Calu3 (cell line): ENCODE measurements around the gene PARD6B. TPM values are rescaled to one million over a fixed set of nuclear protein-coding genes. Genes with fewer than 3 reads are reported as not detected.

ENCODE experiments used
- BruUV-seq: library from RNA; stranded (reverse); fragments of 400-500 nt; replicated peaks from 2 replicates; lab custom pipeline; 2021; lab: Mats Ljungman, UMichigan
- CTCF ChIA-PET: fragments of 300-600 bp; sonication (Branson Sonifier 250); formaldehyde crosslinking; loops from one replicate; lab custom pipeline; 2022; ENCODE audit warnings: antibody characterized with exemption; lab: Charles Lee
- DNase-seq: peaks from one replicate; pipeline ENCODE4 v3.0.0; 2022
- H3K27ac Mint-ChIP-seq: one replicate; pipeline ENCODE4 v1.8.0; 2022; ENCODE audit warnings: mixed read lengths; ENCODE audit not compliant: unreplicated experiment
- H3K27me3 Mint-ChIP-seq: one replicate; pipeline ENCODE4 v1.8.0; 2022; ENCODE audit warnings: mixed read lengths; ENCODE audit not compliant: unreplicated experiment
- H3K36me3 Mint-ChIP-seq: one replicate; pipeline ENCODE4 v1.8.0; 2022; ENCODE audit warnings: mild to moderate bottlenecking, moderate library complexity, mixed read lengths; ENCODE audit not compliant: insufficient read depth, unreplicated experiment
- H3K4me1 Mint-ChIP-seq: one replicate; pipeline ENCODE4 v1.8.0; 2022; ENCODE audit warnings: mild to moderate bottlenecking, low read depth, mixed read lengths; ENCODE audit not compliant: unreplicated experiment
- H3K4me3 Mint-ChIP-seq: one replicate; pipeline ENCODE4 v1.8.0; 2022; ENCODE audit warnings: mild to moderate bottlenecking, low read depth, moderate library complexity, mixed read lengths; ENCODE audit not compliant: unreplicated experiment
- H3K9me3 Mint-ChIP-seq: one replicate; pipeline ENCODE4 v1.8.0; 2022; ENCODE audit warnings: low read depth, mixed read lengths; ENCODE audit not compliant: unreplicated experiment
- intact Hi-C: fragments of 100-400 bp; cut with micrococcal nuclease; formaldehyde crosslinking; loops from one replicate; pipeline ENCODE4 v1.10.0; 2022; ENCODE audit not compliant: unreplicated experiment
- total RNA-seq: library from RNA; stranded (reverse); gene quantifications from 2 replicates; pipeline ENCODE4 v1.2.3, GENCODE V29; 2022
- TF ChIP-seq, protein P1 (sequence below): fragments of 200-600 bp; IDR thresholded peaks from one replicate; pipeline ENCODE4 v1.8.0; 2022; ENCODE audit warnings: antibody characterized with exemption; ENCODE audit not compliant: unreplicated experiment

The PARD6B gene
- total RNA-seq, 1 experiment from 2014 or later, result 114 TPM

DNA sequence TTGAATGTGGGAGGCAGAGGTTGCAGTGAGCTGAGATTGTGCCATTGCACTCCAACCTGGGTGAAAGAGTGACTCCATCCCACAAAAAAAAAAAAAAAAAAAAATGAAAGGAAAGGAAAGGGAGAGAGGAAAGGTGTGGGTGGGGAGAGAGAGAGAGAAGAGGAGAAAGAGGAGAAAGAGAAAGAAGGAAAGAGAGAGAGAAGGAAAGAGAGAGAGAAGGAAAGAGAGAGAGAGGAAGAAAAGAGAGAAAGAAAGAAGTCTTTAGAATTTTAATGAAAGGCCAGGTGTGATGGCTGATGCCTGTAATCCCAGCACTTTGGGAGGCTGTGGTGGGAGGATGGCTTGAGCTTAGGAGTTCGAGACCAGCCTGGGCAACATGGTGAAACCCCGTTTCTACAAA lies 55.8 kb downstream of the PARD6B start:
- H3K9me3 Mint-ChIP-seq, result no peaks in the 10 kb centered on the region
- peaks cover 42% of the 10 kb centered on the region for H3K4me1 Mint-ChIP-seq
- intact Hi-C loops, result loop anchor here (5.0 kb wide), 1 partner anchor 40 kb away; no protein-coding TSS in a partner anchor
- no peak for DNase-seq
- H3K36me3 Mint-ChIP-seq, result peaks cover 6% of the 10 kb centered on the region
- CTCF ChIA-PET, result interaction anchor here (0.7 to 3.4 kb wide), 8 partner anchors 21 to 200 kb away, joined by 3 to 41 read pairs (median 7); no protein-coding TSS in a partner anchor
- no peak overlapping the region for H3K27ac Mint-ChIP-seq
- no peaks in the 10 kb centered on the region for H3K27me3 Mint-ChIP-seq
- no peak overlapping the region for H3K4me3 Mint-ChIP-seq
- BruUV-seq, result no TSS peak
- TF ChIP-seq, protein P1, sequence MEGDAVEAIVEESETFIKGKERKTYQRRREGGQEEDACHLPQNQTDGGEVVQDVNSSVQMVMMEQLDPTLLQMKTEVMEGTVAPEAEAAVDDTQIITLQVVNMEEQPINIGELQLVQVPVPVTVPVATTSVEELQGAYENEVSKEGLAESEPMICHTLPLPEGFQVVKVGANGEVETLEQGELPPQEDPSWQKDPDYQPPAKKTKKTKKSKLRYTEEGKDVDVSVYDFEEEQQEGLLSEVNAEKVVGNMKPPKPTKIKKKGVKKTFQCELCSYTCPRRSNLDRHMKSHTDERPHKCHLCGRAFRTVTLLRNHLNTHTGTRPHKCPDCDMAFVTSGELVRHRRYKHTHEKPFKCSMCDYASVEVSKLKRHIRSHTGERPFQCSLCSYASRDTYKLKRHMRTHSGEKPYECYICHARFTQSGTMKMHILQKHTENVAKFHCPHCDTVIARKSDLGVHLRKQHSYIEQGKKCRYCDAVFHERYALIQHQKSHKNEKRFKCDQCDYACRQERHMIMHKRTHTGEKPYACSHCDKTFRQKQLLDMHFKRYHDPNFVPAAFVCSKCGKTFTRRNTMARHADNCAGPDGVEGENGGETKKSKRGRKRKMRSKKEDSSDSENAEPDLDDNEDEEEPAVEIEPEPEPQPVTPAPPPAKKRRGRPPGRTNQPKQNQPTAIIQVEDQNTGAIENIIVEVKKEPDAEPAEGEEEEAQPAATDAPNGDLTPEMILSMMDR, result no peak

DNA sequence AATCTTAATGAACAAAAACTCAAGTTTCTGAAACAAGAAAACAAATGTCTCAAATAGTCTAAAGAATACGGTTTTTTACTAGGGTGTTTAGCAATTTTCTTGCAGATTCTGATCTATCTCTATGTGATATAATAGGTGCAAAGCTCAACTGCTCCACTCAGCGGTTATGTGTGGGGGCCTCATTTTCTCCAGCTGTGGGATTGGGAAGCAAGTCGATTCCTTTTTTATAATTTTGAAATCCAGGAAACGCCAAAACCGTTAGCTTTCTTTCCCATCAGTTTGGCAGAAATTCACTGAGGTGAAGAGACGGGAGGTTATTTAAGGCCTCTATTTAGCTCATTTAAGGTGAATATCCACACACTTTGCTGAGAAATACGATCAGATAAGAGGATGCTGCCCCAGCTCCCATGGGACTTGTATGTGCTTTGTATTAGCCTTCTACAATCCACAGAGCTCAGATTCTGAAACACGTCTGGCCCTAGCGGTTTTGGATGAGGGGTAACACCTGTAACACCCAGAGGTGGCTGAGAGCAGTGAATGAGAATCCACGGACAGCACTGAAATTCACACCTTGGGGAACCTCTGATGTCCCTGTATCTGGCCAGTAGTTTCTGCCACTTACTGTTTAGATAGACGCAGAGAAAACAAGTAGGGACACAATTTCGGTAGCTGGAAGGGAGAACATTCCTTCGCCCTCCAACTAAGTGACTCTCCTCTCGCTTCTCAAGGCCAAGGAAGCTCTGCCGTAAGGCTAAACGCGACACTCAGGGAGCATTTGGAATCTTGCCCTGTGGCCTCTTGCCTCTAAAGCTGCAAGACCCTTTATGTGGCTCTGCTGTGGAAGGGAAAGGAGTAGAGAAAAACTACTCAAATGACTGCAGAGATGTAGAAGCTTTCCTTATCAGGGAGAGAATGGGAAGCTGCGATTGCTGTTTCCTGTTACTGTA lies 56.9 kb downstream of the PARD6B start:
- Mint-ChIP-seq H3K4me3 (no peak overlapping the region), H3K36me3 (peaks cover 10% of the 10 kb centered on the region), H3K4me1 (peaks cover 42% of the 10 kb centered on the region), H3K27me3 (no peaks in the 10 kb centered on the region), H3K9me3 (no peaks in the 10 kb centered on the region), H3K27ac (no peak overlapping the region)
- no TSS peak for BruUV-seq
- peak; percentile 77 for DNase-seq
- intact Hi-C loops, result loop anchor here (1.0 to 5.0 kb wide), 4 partner anchors 23 to 125 kb away; no protein-coding TSS in a partner anchor
- TF ChIP-seq, protein P1, result peak; percentile 64
- CTCF ChIA-PET, result interaction anchor here (0.5 to 3.4 kb wide), 27 partner anchors 15 to 765 kb away, joined by 3 to 41 read pairs (median 5); no protein-coding TSS in a partner anchor

DNA sequence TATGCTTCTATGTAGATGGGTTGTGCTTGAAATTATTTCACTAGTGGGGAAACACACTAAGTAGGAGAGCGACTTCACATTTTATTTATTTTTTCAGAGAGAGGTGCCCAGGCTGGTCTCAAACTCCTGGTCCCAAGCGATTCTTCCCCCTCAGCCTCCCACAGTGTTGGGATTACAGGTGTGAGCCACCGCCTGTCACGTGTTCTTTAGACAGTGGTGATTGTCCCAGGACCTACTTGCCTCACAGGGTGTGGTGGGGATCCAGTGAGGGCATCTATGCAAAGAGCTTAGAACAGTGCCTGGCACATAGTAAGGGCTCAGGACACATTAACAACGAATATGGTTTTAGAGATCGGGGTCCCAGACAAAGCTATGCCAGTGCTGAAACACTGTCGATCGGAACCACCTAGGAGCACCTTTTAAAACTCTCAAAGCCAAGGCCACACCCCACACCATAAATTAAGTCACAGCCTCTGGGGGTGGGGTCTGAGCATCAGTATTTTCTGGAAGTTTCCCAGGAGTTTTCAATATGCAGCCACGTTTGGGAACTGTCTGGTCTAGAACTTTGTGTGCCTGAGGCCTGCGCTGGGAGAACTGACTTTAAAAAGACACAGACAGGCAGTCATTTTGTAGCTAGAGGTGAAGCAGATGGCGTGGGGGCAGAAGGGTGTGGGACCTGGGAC lies 58.7 kb downstream of the PARD6B start:
- H3K9me3 Mint-ChIP-seq, result no peaks in the 10 kb centered on the region
- CTCF ChIA-PET, result interaction anchor here (0.7 to 2.5 kb wide), 20 partner anchors 11 to 168 kb away, joined by 3 to 19 read pairs (median 5); partner anchors contain the start of genes ADNP, DPM1 and MOCS3
- no peaks in the 10 kb centered on the region for H3K27me3 Mint-ChIP-seq
- no TSS peak for BruUV-seq
- intact Hi-C loops, result loop anchor here (1.0 to 5.0 kb wide), 2 partner anchors 43 to 166 kb away; no protein-coding TSS in a partner anchor
- TF ChIP-seq, protein P1, result no peak
- peaks cover 42% of the 10 kb centered on the region for H3K4me1 Mint-ChIP-seq
- no peak for DNase-seq
- no peak overlapping the region for H3K4me3 Mint-ChIP-seq
- H3K27ac Mint-ChIP-seq, result peak overlapping the region; percentile 87
- H3K36me3 Mint-ChIP-seq, result peaks cover 13% of the 10 kb centered on the region
